Left renal cortex interstitium (tissue), 4 donors: Measurements from ENCODE around the gene ZNF429. TPM values are rescaled to one million over a fixed set of nuclear protein-coding genes. Genes with fewer than 3 reads are reported as not detected.
"Not testable (repeated sequence)": the region's sequence is repeated elsewhere in the genome, so short reads cannot be mapped to it uniquely, and the experiment has no call there.

ENCODE experiments used
- DNase-seq, 4 donors: peaks; one replicate each; pipeline ENCODE4 v3.0.0-alpha.2; 2013; ENCODE audit warnings: low read depth in 4 of 4, low spot score in 2 of 4, missing footprints in 1 of 4
- polyA plus RNA-seq, 4 donors: library from polyadenylated mRNA; unstranded; fragments of 120-200 nt; gene quantifications; one replicate each; pipeline ENCODE4 v1.2.1, GENCODE V29; 2013; ENCODE audit not compliant: insufficient read length in 4 of 4

The ZNF429 gene
- polyA plus RNA-seq = 10 to 100 TPM; 23.3 to 33.7 (median 28.1) TPM

- peak; percentile 81 to 94 (median 90) for DNase-seq
These were observed at the start of gene ZNF429 for GRCh38 chr19:21505459-21506451. TSS of gene ZNF429 (plus strand) at chr19:21505602. CDS start at chr19:21505772, 170 bp downstream.

- no peak for DNase-seq
These were observed 44.7 kb upstream of the ZNF429 start for GRCh38 chr19:21460686-21461085.

- no peak for DNase-seq
These were observed 42.9 kb upstream of the ZNF429 start for GRCh38 chr19:21462540-21462939.

- DNase-seq = peak; percentile 72 to 82 (median 76)
These were observed 41.8 kb upstream of the ZNF429 start for GRCh38 chr19:21463449-21464105.

- DNase-seq = no peak
These were observed 38.8 kb upstream of the ZNF429 start for GRCh38 chr19:21466627-21467026.

GRCh38 chr19:21468791-21469190, 36.6 kb upstream of the ZNF429 start:
- no peak for DNase-seq

- no peak for DNase-seq
These were observed 32.9 kb upstream of the ZNF429 start for GRCh38 chr19:21472507-21472906.

GRCh38 chr19:21474671-21475181, 30.7 kb upstream of the ZNF429 start:
- DNase-seq = peak; percentile 75 to 88 (median 82)

- not testable (repeated sequence) for DNase-seq
These were observed 23.0 kb upstream of the ZNF429 start for GRCh38 chr19:21482361-21482760.

GRCh38 chr19:21482863-21483276, 22.5 kb upstream of the ZNF429 start:
- DNase-seq = no peak

GRCh38 chr19:21483589-21484170, 21.7 kb upstream of the ZNF429 start:
- no peak for DNase-seq

GRCh38 chr19:21484631-21485030, 20.8 kb upstream of the ZNF429 start:
- DNase-seq = no peak

- DNase-seq = no peak
These were observed 19.5 kb upstream of the ZNF429 start for GRCh38 chr19:21485926-21486325.

GRCh38 chr19:21487969-21488368, 17.4 kb upstream of the ZNF429 start:
- no peak for DNase-seq

GRCh38 chr19:21491146-21491545, 14.3 kb upstream of the ZNF429 start:
- DNase-seq = no peak

- DNase-seq = no peak
These were observed 12.2 kb upstream of the ZNF429 start for GRCh38 chr19:21492947-21493906.

- no peak for DNase-seq
These were observed 8.5 kb upstream of the ZNF429 start for GRCh38 chr19:21496876-21497275.

- no peak for DNase-seq
These were observed 6.8 kb upstream of the ZNF429 start for GRCh38 chr19:21498651-21499050.

- DNase-seq = no peak
These were observed 2.8 kb downstream of the ZNF429 start for GRCh38 chr19:21508198-21508597.

GRCh38 chr19:21511058-21511457, 5.7 kb downstream of the ZNF429 start:
- DNase-seq = not testable (repeated sequence)
